GM12878 (cell line): Measurements from ENCODE around the gene MBD5. TPM values are rescaled to one million over a fixed set of nuclear protein-coding genes. Genes with fewer than 3 reads are reported as not detected.

ENCODE experiments used
- ATAC-seq: fragments of 200-7000 bp; cut with Tn5 transposase; 3 replicates; pipeline ENCODE4 v1.9.1; 2020; ENCODE audit warnings: mild to moderate bottlenecking, moderate library complexity
- BruUV-seq: library from RNA; stranded (reverse); fragments of 400-500 nt; replicated peaks from 2 replicates; lab custom pipeline; 2021; lab: Mats Ljungman, UMichigan
- CTCF ChIA-PET: fragments of 300-600 bp; sonication (Branson Sonifier 250); formaldehyde crosslinking; extraction: SDS; loops from one replicate; lab custom pipeline; 2021; ENCODE audit warnings: inconsistent platforms; lab: Yijun Ruan, JAX
- POLR2A ChIA-PET: fragments of 350-600 bp; formaldehyde crosslinking; extraction: SDS; loops from one replicate; lab custom pipeline; 2021; ENCODE audit warnings: inconsistent platforms; lab: Charles Lee
- RAD21 ChIA-PET: fragments of 300-600 bp; sonication (Branson Sonifier 250); formaldehyde crosslinking; loops from one replicate; lab custom pipeline; 2023; ENCODE audit warnings: antibody characterized with exemption; ENCODE audit not compliant: unreplicated experiment; lab: Charles Lee
- SMC1A ChIA-PET: fragments of 300-600 bp; sonication (Branson Sonifier 250); formaldehyde crosslinking; loops from one replicate; lab custom pipeline; 2023; ENCODE audit not compliant: unreplicated experiment, uncharacterized antibody; lab: Charles Lee
- DNase-seq: peaks from one replicate; pipeline ENCODE4 v3.0.0-alpha.2; 2011; ENCODE audit warnings: low read depth, low spot score
- FAIRE-seq: peaks from 3 replicates; lab custom pipeline; 2011; peaks lifted over from hg19 to GRCh38; lab: Jason Lieb, UNC
- H2AFZ ChIP-seq: 2 replicates; pipeline ENCODE4 v1.6.0; 2011; ENCODE audit warnings: low read depth, low read length, control low read depth; ENCODE audit not compliant: control insufficient read depth
- H3K27ac ChIP-seq: 2 replicates; pipeline ENCODE4 v1.5.1; 2011; ENCODE audit warnings: control low read depth; ENCODE audit not compliant: control insufficient read depth, insufficient read depth
- H3K27me3 ChIP-seq, 2 experiments: replicated peaks in 1 of 2; 2 replicates each; pipeline versions ENCODE4 v1.6.0 to v1.6.1; 2011; ENCODE audit warnings: low read length in 1 of 2; ENCODE audit not compliant: control insufficient read depth in 2 of 2, insufficient read depth in 2 of 2
- H3K36me3 ChIP-seq, 2 experiments: 2 replicates each; pipeline ENCODE4 v1.5.1; 2011; ENCODE audit warnings: low read length in 1 of 2; ENCODE audit not compliant: control insufficient read depth in 2 of 2, insufficient read depth in 2 of 2
- H3K4me1 ChIP-seq: 2 replicates; pipeline ENCODE4 v1.6.1; 2011; ENCODE audit warnings: mild to moderate bottlenecking, low read length, moderate library complexity, mixed read lengths; ENCODE audit not compliant: control insufficient read depth, insufficient read depth
- H3K4me2 ChIP-seq: 2 replicates; pipeline ENCODE4 v1.6.0; 2011; ENCODE audit warnings: control low read depth; ENCODE audit not compliant: control insufficient read depth, insufficient read depth
- H3K4me3 ChIP-seq: fragments of 200-600 bp; sonication (generic); 2 replicates; pipeline ENCODE4 v1.5.1; 2016
- H3K79me2 ChIP-seq: 2 replicates; pipeline ENCODE4 v1.6.0; 2011; ENCODE audit warnings: low read length; ENCODE audit not compliant: control insufficient read depth, insufficient read depth
- H3K9ac ChIP-seq: 2 replicates; pipeline ENCODE4 v1.8.0; 2011; ENCODE audit warnings: low read length, control low read depth, mixed read lengths; ENCODE audit not compliant: control insufficient read depth, insufficient read depth
- H3K9me3 ChIP-seq: replicated peaks from 3 replicates; pipeline ENCODE4 v1.5.1; 2011; ENCODE audit warnings: mild to moderate bottlenecking, low read length; ENCODE audit not compliant: control insufficient read depth, insufficient read depth
- H4K20me1 ChIP-seq: 2 replicates; pipeline ENCODE4 v1.6.0; 2011; ENCODE audit not compliant: control insufficient read depth, insufficient read depth
- CREB1 ChIP-seq: IDR thresholded peaks from 2 replicates; pipeline ENCODE4 v1.6.1; 2012; ENCODE audit warnings: low read depth, mild to moderate bottlenecking, inconsistent platforms
- CUX1 ChIP-seq: IDR thresholded peaks from 2 replicates; pipeline ENCODE4 v1.6.1; 2012; ENCODE audit warnings: improper control_type of control experiment, low read depth, low read length; ENCODE audit not compliant: insufficient replicate concordance
- KAT2A ChIP-seq: conservative IDR thresholded peaks from 2 replicates; pipeline ENCODE4 v1.6.1; 2011; ENCODE audit warnings: low read depth, low read length; ENCODE audit not compliant: control insufficient read depth
- MLLT1 ChIP-seq: fragments of 450-650 bp; IDR thresholded peaks from 2 replicates; pipeline ENCODE4 v1.6.1; 2016; ENCODE audit warnings: mild to moderate bottlenecking
- PKNOX1 ChIP-seq: fragments of 450-650 bp; IDR thresholded peaks from 2 replicates; pipeline ENCODE4 v1.6.1; 2016; ENCODE audit warnings: mild to moderate bottlenecking
- REST ChIP-seq: IDR thresholded peaks from 2 replicates; pipeline ENCODE4 v1.6.1; 2012; ENCODE audit warnings: mild to moderate bottlenecking, low read depth, low read length
- SIN3A ChIP-seq: IDR thresholded peaks from 2 replicates; pipeline ENCODE4 v1.6.1; 2012; ENCODE audit warnings: low read depth, low read length, improper control_type of control experiment
- STAT1 ChIP-seq: fragments of 450-650 bp; conservative IDR thresholded peaks from 2 replicates; pipeline ENCODE4 v1.6.1; 2014; ENCODE audit warnings: antibody characterized with exemption, mild to moderate bottlenecking
- TAF1 ChIP-seq: IDR thresholded peaks from 2 replicates; pipeline ENCODE4 v1.6.1; 2011; ENCODE audit warnings: mild to moderate bottlenecking, low read depth, low read length, borderline replicate concordance
- TCF7 ChIP-seq: IDR thresholded peaks from 2 replicates; pipeline ENCODE4 v1.6.1; 2014; ENCODE audit warnings: antibody characterized with exemption, borderline replicate concordance
- USF1 ChIP-seq: IDR thresholded peaks from 2 replicates; pipeline ENCODE4 v1.6.1; 2011; ENCODE audit warnings: borderline replicate concordance, low read depth, mild to moderate bottlenecking, moderate library complexity, mixed read lengths, low read length; ENCODE audit not compliant: insufficient read depth; ENCODE audit errors: extremely low read length
- WGBS: methylation state at CpG from one replicate; pipeline ENCODE4 v1.1.6; 2016; ENCODE audit warnings: low lambda C conversion rate; ENCODE audit not compliant: insufficient replicate concordance, insufficient coverage; ENCODE audit errors: missing lambda C conversion rate; 5-methylcytosine and 5-hydroxymethylcytosine counted together
- in situ Hi-C: fragments of 300-500 bp; cut with MboI; formaldehyde crosslinking; loops from 9 replicates; pipeline ENCODE4 v1.14.3; 2018; ENCODE audit warnings: mixed read lengths
- intact Hi-C: fragments of 100-400 bp; cut with micrococcal nuclease; formaldehyde crosslinking; loops from one replicate; pipeline ENCODE4 v1.14.2; 2022; ENCODE audit not compliant: unreplicated experiment
- polyA plus RNA-seq, 11 experiments: library from polyadenylated mRNA; depleted of rRNA in 4 of 11; unstranded in 6 of 11; stranded (reverse) in 5 of 11; fragments of >200 nt; fragmentation: Nextera tagmentation in 4 of 11; fragmentation: Illumina TruSeq in 1 of 11; extraction: Ambion mirVana in 4 of 11; extraction: Trizol in 1 of 11; gene quantifications; 1 replicate in 1 of 11; 2 replicates in 10 of 11; pipeline versions ENCODE4 v1.2.1 to v1.2.3, GENCODE V29; 2011 to 2016; ENCODE audit warnings: inconsistent platforms in 2 of 11, missing spikeins in 2 of 11, low read depth in 1 of 11
- total RNA-seq, 4 experiments: library from RNA; depleted of rRNA in 3 of 4; stranded (reverse); fragments of >200 nt in 3 of 4; fragmentation: Illumina TruSeq in 1 of 4; extraction: Trizol in 1 of 4; gene quantifications; 2 replicates each; pipeline versions ENCODE4 v1.2.1 to v1.2.3, GENCODE V29; 2013 to 2021

Gene MBD5
- total and polyA plus RNA-seq, 10 of the 15 experiments (the other 5 are each of a cell fraction or from before 2014, with no cell fraction given) = 7.4 to 58.0 (median 21.2) TPM

GRCh38 chr2:148058641-148059040 is 37.8 kb downstream of the MBD5 start:
- Histone ChIP-seq H3K36me3 (no peaks in the 10 kb centered on the region; a peak in 1 of 4 replicates), H2AFZ (no peak overlapping the region)
- in situ Hi-C loops = no loop called here
- TF ChIP-seq STAT1 (no peak), USF1 (no peak), CUX1 (no peak), SIN3A (no peak), KAT2A (no peak), TAF1 (no peak), PKNOX1 (no peak), CREB1 (no peak), TCF7 (no peak), MLLT1 (no peak), REST (no peak)
- TF ChIP-seq, all 136 proteins: peak for 0
- intact Hi-C loops = no loop called here
- no peaks in the 10 kb centered on the region for H4K20me1 ChIP-seq
- no peak overlapping the region for H3K27ac ChIP-seq
- H3K9ac ChIP-seq = no peak overlapping the region
- no peak for ATAC-seq
- BruUV-seq = no TSS peak
- ChIA-PET CTCF (no interaction called here), SMC1A (no interaction called here), POLR2A (interaction anchor here (0.6 kb wide), 1 partner anchor 39 kb away, joined by 3 read pairs; no protein-coding TSS in a partner anchor), RAD21 (no interaction called here)
- H3K4me1 ChIP-seq = no peaks in the 10 kb centered on the region
- H3K9me3 ChIP-seq = peaks cover 2% of the 10 kb centered on the region; the same call in 2 of the 3 replicates
- no peak for DNase-seq
- peak; percentile 49 for FAIRE-seq
- H3K4me2 ChIP-seq = no peak overlapping the region
- WGBS = 96% methylated on average over 1 of the region's 1 CpG
- no peak overlapping the region for H3K4me3 ChIP-seq
- no peaks in the 10 kb centered on the region for H3K27me3 ChIP-seq
- no peaks in the 10 kb centered on the region; the same call in 1 of the 2 replicates for H3K79me2 ChIP-seq
